Activated T-helper 1 cell treated with anti-CD3 and anti-CD28 coated beads, Interleukin-2, amount 50 U/mL, for 16 hours (primary cell): Measurements from ENCODE around the gene CTCF.

Source experiments
- DNase-seq, 2 donors: peaks; one replicate each; pipeline ENCODE4 v3.0.0-alpha.2; 2020; ENCODE audit warnings: low read depth in 1 of 2, low spot score in 1 of 2

CTCF gene

DNA sequence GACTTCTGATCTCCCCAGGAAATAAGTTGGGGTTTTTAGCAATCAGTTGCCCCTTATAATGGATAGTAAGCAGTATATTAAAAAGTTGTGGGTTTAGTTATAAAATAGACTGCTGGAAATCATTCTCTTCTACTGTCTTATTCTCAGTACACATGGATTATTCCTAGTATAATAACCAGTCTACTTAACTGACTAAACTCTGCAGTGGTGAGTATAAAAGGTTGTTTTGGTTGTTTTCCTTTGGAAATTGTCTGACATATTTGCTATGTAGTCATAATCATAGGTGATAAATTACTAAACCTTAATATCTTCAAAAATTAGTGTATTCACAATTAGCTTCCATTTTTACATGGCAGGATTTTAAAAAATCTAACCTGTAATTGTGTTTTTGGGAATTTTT lies 31.4 kb downstream of the CTCF start:
- no peak for DNase-seq

DNA sequence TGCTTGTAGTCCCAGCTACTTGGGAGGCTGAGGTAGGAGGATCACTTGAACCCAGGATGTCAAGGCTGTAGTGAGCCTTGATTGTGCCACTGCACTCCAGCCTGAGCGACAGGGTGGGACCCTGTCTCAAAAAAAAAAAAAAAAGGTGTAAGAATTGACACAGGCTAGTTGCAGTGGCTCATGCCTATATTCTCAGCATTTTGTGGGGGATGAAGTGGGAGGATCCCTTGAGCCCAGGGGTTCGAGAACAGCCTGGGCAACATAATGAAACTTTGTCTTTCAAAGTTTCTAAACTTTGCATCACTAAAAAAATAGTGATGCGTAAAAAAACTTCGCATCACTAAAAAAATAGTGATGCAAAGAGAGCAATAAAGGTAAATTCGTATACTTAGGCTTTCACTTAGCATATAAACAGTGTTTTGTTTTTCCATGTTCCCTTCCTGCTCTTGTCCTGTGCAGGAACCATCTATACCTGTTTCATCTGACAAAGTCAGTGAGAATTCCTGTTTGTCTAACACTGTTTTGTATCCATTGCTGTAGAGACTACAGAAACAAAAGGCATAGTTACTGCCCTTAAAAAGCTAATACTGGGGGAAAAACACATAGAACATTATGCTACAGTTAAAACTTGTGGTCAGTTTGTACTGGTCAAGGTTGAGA lies 32.1 kb downstream of the CTCF start:
- no peak for DNase-seq

DNA sequence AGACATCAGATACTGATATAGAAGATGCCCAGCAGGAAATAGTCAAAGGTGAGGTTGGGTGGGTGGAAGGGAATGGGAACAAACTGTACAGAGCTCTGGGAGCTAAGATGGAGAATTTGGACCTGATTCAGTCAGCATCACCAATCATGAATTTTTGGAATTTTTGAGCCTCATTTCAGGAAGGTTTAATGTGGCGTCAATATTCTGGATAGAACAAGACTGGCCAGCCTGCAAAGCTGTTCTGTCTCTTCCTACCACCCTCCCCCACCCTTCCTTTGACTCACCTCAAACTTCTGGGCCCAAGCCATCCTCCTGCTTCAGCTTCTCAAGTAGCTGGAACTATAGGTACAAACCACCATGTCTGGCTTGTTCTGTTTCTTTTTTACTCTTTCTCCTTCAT lies 32.6 kb downstream of the CTCF start:
- DNase-seq, result no peak

DNA sequence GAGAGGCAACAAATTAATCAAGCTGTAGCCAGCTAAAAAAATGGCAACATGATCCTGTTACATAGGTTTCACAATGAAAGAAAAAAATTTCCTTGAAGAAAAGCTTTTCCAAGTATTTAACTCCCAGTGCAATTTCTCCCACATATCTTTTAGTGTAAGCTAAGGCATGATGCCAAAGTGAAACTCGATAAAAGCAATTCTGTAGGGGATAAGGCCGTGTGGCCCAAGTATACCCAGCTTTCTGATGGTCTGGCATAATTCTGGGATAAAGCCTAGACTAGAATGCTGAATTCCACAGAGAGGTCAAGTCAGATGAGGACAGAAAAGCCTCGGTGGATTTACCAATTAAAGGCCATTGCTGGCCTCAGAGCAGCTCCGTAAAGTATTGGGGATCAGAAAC lies 36.2 kb downstream of the CTCF start:
- no peak for DNase-seq

DNA sequence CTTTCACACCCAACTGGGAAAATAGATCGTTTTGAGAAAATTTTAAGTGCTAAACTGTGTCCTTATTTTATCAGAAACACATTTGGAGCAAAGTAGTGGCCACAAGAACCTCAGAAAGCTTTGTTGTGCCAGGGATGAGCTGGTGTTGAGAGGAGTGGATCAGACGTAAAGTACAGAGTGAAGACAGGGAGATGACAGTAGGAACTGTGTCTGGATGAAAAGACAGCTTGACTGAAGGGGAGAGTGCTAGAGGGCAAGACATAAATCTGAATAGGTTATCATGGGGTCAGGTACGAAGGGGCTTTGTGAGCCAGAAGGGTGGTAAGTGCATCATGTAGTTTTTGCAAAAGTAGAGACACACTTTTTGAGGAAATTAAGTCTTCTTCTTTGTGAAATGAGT lies 43.3 kb downstream of the CTCF start:
- no peak for DNase-seq

DNA sequence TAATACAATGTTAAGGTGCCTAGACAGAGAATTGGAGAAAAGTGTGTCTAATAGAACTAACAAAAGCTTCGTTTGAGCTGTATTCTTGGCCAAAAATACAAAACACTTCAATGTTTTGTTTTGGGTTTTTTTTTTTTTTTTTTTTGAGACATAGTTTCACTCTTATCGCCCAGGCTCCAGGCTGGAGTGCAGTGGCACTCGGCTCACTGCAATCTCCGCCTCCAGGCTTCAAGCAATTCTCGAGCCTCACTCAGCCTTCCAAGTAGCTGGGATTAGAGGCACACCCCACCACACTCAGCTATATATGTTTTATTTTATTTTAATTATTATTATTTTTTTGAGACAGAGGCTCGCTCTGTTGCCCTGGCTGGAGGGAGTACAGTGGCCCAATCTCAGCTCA lies 44.3 kb downstream of the CTCF start:
- DNase-seq, result no peak

DNA sequence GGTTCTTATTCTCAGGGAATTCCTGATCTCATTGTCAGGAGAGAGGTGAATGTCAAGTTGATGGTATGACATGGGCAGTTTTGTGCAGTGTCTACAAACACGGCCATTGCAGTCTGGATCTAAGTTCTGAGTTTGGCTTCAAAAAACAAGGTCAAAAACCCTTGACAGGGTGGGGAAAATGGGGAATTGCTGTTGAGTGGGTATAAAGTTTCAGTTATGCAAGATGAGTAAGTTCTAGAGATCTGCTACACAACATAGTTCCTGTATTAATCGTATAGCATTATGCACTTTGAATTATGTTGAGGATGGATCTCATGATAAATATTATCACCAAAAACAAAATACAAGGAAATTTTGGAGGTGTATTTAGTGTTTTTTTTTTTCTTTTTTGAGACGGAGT lies 46.0 kb downstream of the CTCF start:
- no peak for DNase-seq

DNA sequence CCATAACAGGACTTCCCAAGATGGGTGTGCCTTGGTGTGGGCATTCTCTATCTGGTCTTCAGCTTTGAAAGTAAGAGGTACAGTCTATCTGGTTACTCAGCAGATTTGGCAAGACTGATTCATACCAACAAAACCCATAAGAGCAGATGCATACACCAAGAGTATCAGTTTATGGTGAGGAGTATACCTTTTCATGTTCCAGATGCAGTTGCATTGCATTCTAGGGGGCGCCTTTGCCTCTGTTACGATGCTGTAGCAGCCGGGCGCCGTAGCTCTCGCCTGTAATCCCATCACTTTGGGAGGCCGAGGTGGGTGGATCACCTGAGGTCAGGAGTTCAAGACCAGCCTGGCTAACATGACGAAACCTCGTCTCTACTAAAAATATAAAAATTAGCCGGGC lies 51.5 kb downstream of the CTCF start:
- no peak for DNase-seq

DNA sequence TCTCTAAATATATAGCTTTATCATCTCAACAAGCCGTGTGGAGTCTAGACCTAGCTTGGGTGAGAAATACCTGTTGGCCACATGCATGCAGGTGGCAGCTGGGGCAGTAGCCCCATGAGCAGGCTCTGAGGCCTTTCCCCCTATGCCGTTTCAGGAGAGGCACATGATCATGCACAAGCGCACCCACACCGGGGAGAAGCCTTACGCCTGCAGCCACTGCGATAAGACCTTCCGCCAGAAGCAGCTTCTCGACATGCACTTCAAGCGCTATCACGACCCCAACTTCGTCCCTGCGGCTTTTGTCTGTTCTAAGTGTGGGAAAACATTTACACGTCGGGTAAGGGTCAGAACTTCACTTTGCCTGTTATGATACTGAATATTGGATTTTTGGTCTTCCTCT lies 65.9 kb downstream of the CTCF start:
- DNase-seq, result no peak

DNA sequence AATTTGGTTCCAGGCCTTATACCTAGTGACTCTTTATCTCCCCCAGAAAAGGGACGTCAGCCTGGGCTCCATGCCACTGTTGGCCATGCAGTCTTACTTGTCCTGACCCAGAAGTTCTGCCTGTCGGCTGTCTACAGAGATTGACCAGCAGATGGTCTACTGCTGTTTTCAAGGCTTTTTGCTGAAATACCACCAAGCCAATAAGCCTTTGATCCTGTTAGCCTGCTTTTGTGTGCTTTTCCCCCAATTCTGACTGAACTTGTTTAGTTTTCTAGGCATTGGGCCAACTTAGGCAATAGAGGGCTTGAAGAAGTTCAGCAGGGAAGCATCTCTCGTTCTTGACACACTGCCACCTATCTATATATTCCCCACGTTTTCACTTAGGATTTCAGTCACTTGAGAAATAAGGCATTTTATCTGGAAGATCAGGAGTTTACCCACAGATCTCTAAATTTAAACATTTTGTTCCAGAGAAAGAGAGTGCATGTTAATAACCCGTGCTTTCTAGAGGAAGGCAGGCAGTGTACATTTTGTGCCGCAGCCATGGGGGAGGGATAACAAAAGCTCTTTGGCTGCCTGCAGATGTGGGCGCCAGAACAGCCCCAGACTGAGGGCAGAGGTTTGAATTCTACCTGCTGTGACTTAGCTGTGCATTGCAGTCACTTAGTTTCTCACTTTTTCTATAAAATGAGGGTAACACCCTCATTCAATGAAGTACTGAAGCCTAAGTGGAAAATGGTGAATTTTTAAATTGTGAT lies 70.3 kb downstream of the CTCF start:
- no peak for DNase-seq

DNA sequence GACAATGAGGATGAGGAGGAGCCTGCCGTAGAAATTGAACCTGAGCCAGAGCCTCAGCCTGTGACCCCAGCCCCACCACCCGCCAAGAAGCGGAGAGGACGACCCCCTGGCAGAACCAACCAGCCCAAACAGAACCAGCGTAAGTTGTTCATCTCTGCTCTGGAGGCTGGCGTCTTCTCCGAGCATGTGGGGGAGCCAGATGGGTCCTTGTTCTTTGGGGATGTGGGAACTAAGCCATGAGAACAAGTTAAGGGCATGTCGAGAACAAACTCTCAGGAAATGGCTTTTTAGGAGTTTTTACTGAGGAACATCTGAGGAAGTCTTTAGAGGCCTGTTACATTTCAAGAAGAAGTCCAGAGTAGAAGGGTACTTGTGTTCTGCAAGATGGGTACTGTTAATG lies 74.4 kb downstream of the CTCF start:
- DNase-seq, result no peak

DNA sequence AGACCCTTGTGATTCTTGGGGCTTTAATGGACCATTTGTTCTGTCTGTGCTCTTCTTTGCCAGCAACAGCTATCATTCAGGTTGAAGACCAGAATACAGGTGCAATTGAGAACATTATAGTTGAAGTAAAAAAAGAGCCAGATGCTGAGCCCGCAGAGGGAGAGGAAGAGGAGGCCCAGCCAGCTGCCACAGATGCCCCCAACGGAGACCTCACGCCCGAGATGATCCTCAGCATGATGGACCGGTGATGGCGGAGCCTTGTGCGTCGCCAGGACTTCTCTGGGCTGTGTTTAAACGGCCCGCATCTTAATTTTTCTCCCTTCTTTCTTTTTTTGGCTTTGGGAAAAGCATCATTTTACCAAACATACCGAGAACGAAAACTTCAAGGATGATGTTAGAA lies 75.3 kb downstream of the CTCF start:
- no peak for DNase-seq

DNA sequence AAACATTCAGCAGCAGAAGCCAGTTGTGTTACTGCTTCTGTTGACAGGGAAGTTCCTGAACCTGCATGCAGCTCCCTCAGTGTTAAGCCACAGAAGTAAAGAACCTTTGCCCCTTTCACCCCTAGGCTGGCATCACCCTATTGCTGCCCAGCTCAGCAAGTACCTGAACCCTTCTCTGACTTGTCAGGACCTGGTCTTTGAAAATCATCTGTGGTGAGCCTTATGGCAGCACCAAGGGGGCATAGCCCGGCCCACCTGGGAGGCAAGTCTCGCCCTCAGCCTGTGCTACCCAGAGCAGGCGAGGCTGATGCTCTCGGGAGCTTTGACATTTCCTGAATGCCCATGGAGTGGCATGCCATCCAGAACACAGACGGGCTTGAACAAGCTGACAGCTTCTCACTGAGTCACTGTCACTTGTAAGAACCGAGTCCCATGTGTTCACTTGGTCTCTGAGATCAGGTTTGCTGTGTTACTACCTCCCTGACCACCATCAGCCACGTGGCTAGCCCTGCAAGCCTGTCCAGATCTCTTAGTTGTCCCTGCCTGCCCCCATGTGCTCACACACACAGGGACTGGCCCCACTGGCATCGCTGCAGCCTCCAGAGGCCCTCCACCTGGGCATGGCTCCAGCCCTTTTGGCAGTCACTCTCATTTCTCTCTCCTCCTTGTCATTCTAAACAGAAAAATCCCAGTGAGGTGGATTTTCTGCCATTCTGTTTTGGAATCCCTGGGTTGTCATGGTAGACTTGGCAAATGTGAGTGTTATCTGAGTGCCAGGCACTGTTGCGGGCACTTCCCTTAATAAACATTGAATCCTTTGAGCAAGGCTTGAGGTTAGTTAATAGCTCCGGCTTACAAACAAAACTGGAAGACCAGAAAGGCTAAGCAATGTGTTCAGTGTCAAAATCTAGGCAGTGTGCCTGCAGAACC lies 79.7 kb downstream of the CTCF start:
- DNase-seq, result no peak

DNA sequence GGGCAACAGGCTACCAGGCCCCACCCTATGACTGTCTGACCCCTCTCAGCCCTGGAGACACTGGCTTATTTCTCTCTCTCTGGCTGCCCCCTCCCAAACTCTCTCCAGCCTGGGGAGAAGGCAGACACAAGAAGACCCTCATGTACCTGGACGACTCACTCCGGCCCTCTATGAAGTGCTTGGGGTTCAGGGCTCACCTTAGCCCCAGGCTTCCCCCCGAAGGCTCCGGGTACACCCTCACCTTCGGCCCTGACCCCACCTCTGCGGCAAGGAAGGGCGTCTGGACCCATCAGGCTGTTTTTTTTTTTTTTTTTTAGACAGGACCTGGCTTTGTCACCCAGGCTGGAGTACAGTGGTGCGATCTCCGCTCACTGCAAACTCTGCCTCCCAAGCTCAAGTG lies 81.7 kb downstream of the CTCF start:
- no peak for DNase-seq

DNA sequence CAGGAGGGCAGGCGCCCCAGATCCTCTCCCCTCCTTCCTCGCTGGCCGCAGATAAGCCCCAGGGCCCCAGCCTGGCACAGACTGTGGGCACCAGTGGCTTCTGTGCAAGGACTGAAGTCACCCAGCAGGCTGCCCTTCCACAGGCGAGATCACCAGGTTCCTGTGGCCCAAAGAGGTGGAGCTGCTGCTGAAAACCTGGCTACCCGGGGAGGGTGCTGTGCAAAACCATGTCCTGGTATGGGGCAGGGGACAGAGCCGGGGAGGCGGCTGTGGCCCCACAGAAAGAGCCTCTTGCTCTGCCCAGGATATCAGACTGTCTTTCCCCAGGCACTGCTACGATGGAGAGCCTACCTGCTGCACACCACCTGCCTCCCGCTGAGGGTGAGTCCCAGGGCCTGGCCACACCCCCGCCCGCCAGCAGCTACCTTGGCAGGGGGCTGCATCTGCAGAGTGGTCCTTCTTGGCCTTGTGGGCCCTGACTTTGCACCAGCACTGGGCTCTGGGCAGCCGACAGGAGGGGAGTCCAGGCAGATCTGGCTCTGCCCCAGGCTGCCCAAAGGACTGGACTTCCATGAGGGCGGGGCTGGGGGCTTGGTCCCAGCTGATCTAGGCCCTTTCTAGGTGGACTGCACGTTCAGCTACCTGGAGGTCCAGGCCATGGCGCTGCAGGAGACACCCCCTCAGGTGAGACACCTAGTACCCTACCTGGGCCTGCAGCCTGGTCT lies 83.2 kb downstream of the CTCF start:
- no peak for DNase-seq

DNA sequence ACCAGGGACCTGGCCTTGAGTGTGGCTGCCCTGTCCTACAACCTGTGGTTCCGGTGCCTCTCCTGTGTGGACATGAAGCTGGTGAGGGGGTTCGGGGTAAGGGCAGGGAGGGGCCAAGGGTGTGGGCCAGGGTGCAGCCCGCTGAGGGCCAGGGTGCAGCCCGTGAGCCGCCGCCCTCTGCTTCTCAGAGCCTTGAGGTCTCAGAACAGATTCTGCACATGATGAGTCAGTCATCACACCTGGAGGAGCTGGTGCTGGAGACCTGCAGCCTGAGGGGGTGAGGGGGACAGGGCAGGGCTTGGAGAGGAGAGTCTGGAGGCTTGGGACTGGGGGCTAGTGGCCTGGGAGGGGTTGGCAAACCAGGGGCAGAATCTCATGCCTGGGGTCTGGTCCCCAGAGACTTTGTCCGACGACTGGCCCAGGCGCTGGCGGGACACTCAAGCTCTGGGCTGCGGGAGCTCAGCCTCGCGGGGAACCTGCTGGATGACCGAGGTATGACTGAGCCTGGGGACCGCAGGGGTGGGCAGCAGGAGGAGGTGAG lies 84.9 kb downstream of the CTCF start:
- no peak for DNase-seq

DNA sequence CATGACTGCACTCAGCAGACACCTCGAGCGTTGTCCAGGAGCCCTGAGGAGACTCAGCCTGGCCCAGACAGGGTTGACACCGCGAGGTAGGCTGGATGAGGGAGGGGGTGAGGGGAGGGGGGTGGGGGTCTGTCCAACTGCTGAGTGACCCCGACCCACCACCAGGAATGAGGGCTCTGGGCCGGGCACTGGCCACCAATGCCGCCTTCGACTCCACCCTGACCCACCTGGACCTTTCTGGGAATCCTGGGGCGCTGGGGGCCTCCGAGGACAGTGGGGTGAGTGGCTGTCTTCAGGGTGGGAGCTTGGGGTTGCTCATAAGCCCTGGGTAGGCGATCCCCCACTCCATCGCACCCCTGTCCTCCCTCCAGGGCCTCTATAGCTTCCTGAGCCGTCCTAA lies 85.4 kb downstream of the CTCF start:
- no peak for DNase-seq

DNA sequence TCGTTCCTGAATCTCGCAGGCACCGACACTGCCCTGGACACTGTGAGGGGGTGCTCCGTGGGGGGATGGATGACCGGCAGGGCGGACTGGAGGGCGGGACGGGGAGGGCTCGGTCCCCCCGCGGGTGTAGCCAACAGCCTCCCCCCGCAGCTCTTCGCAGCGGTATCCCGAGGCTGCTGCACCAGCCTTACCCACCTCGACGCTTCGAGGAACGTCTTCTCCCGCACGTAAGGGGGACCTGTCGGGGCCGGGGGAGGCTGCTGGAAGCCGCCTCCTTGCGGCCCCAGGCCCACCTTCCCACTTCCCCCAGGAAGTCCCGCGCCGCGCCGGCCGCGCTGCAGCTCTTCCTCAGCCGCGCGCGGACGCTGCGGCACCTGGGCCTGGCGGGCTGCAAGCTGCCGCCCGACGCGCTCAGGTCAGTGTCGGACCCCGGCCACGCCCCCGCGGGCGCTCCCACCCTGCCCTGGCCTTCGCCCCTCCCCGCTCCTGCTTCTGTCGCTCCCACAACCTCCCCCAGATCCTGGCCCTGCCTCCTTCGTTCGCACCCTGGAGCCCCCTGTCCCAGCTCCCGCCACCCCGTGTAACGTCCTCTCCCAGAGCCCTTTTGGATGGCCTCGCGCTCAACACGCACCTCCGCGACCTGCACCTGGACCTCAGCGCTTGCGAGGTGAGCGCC lies 85.9 kb downstream of the CTCF start:
- no peak for DNase-seq

DNA sequence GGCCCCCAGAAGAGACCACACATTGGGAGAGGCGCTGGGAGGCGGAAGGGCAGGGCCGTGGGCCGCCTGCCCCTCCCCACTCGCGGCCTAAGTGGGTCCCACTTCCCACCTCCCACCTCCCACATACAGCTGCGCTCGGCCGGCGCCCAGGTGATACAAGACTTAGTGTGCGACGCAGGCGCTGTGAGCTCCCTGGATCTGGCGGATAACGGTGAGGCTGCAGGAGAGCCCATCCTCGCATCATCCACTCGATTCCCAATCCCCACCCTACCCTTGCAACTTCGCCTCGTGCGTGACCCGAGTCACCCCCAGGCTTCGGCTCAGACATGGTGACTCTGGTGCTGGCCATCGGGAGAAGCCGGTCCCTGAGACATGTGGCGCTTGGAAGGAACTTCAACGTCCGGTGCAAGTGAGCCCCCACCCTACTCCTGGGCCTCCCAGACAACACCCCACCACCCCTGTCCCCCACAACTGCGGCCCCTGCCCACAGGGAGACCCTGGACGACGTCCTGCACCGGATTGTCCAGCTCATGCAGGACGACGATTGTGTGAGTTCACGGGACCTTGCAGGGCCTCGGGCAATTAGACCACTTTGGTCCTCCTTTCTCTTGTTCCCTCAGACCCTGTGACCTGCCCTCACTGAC lies 86.6 kb downstream of the CTCF start:
- DNase-seq, result no peak

DNA sequence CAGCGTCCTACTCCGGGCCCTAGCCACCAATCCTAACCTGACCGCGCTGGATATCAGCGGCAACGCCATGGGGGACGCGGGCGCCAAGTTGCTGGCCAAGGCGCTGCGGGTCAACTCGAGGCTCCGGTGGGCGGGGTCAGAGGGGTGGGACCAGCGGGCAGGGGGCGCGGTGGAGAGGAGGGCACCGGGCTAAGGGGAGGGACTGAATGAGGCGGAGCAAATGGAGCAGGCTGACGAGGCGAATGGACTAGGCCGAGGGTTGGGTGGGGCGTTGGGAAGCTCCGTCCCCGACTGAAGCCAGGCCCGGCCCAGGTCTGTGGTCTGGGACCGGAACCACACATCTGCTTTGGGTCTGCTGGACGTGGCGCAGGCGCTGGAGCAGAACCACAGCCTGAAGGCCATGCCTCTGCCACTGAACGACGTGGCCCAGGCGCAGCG lies 87.2 kb downstream of the CTCF start:
- no peak for DNase-seq
